Mononuclear cell (primary cell): Measurements from ENCODE around the gene PRKAG3. TPM values are rescaled to one million over a fixed set of nuclear protein-coding genes. Genes with fewer than 3 reads are reported as not detected.
"Not testable (repeated sequence)": the region's sequence is repeated elsewhere in the genome, so short reads cannot be mapped to it uniquely, and the experiment has no call there.

Experiments
- H3K27me3 ChIP-seq: 2 replicates; pipeline ENCODE4 v1.6.0; 2011; ENCODE audit warnings: low read length, control low read depth; ENCODE audit not compliant: insufficient read depth
- H3K4me1 ChIP-seq: 2 replicates; pipeline ENCODE4 v1.5.1; 2011; ENCODE audit warnings: mild to moderate bottlenecking, low read length, control low read depth; ENCODE audit not compliant: insufficient read depth
- H3K4me3 ChIP-seq: 2 replicates; pipeline ENCODE4 v1.5.1; 2011; ENCODE audit warnings: mild to moderate bottlenecking, low read length, moderate library complexity
- H3K9me3 ChIP-seq: 2 replicates; pipeline ENCODE4 v1.5.1; 2011; ENCODE audit warnings: low read depth, mild to moderate bottlenecking, control low read depth, low read length
- total RNA-seq: library from RNA; depleted of rRNA; stranded (reverse); fragments of >200 nt; gene quantifications from one replicate; pipeline ENCODE4 v1.2.3, GENCODE V29; 2012

Gene PRKAG3
- total RNA-seq, 1 donor = not detected

GRCh38 chr2:218857371-218858137 lies 26.0 kb upstream of the PRKAG3 start:
- Histone ChIP-seq H3K4me3 (no peak overlapping the region), H3K9me3 (no peaks in the 10 kb centered on the region), H3K4me1 (peaks cover 23% of the 10 kb centered on the region), H3K27me3 (peaks cover 80% of the 10 kb centered on the region)

- H3K9me3 ChIP-seq = no peaks in the 10 kb centered on the region
- H3K4me3 ChIP-seq = no peak overlapping the region
- H3K27me3 ChIP-seq = peaks cover 83% of the 10 kb centered on the region
- H3K4me1 ChIP-seq = peaks cover 23% of the 10 kb centered on the region
Observed at GRCh38 chr2:218856896-218857243, 25.3 kb upstream of the PRKAG3 start.

- H3K27me3 ChIP-seq = peaks cover 78% of the 10 kb centered on the region
Observed at GRCh38 chr2:218856167-218856895, 24.7 kb upstream of the PRKAG3 start.

GRCh38 chr2:218855305-218856166 lies 23.9 kb upstream of the PRKAG3 start:
- peaks cover 74% of the 10 kb centered on the region for H3K27me3 ChIP-seq
- no peak overlapping the region for H3K4me3 ChIP-seq
- no peaks in the 10 kb centered on the region for H3K9me3 ChIP-seq
- peaks cover 17% of the 10 kb centered on the region for H3K4me1 ChIP-seq

More at GRCh38 chr2:218856167-218856895, 24.7 kb upstream of the PRKAG3 start:
- Histone ChIP-seq H3K4me1 (peaks cover 23% of the 10 kb centered on the region), H3K9me3 (no peaks in the 10 kb centered on the region), H3K4me3 (no peak overlapping the region)

- Histone ChIP-seq H3K4me3 (no peak overlapping the region), H3K9me3 (no peaks in the 10 kb centered on the region), H3K27me3 (peaks cover 67% of the 10 kb centered on the region), H3K4me1 (peaks cover 10% of the 10 kb centered on the region)
Observed at GRCh38 chr2:218854860-218855259, 23.3 kb upstream of the PRKAG3 start.

GRCh38 chr2:218853766-218854165 lies 22.2 kb upstream of the PRKAG3 start:
- Histone ChIP-seq H3K9me3 (no peaks in the 10 kb centered on the region), H3K4me3 (no peak overlapping the region), H3K4me1 (peaks cover 10% of the 10 kb centered on the region), H3K27me3 (peaks cover 64% of the 10 kb centered on the region)

GRCh38 chr2:218852911-218853667 lies 21.5 kb upstream of the PRKAG3 start:
- no peaks in the 10 kb centered on the region for H3K9me3 ChIP-seq
- H3K4me1 ChIP-seq = peaks cover 10% of the 10 kb centered on the region
- H3K4me3 ChIP-seq = no peak overlapping the region
- peaks cover 61% of the 10 kb centered on the region for H3K27me3 ChIP-seq

- Histone ChIP-seq H3K4me1 (peaks cover 10% of the 10 kb centered on the region), H3K9me3 (no peaks in the 10 kb centered on the region), H3K27me3 (peaks cover 49% of the 10 kb centered on the region), H3K4me3 (no peak overlapping the region)
Observed at GRCh38 chr2:218851286-218851685, 19.7 kb upstream of the PRKAG3 start.

GRCh38 chr2:218850796-218851195 lies 19.2 kb upstream of the PRKAG3 start:
- Histone ChIP-seq H3K4me1 (peaks cover 10% of the 10 kb centered on the region), H3K4me3 (no peak overlapping the region), H3K27me3 (peaks cover 44% of the 10 kb centered on the region), H3K9me3 (no peaks in the 10 kb centered on the region)

GRCh38 chr2:218849721-218850120 lies 18.1 kb upstream of the PRKAG3 start:
- H3K27me3 ChIP-seq = peaks cover 33% of the 10 kb centered on the region

GRCh38 chr2:218846963-218847362 lies 15.4 kb upstream of the PRKAG3 start:
- H3K4me3 ChIP-seq, H3K9me3 ChIP-seq, H3K4me1 ChIP-seq: not testable (repeated sequence)
- peaks cover 10% of the 10 kb centered on the region for H3K27me3 ChIP-seq

More at GRCh38 chr2:218849721-218850120, 18.1 kb upstream of the PRKAG3 start:
- Histone ChIP-seq H3K9me3 (no peaks in the 10 kb centered on the region), H3K4me3 (no peak overlapping the region), H3K4me1 (peaks cover 10% of the 10 kb centered on the region)

GRCh38 chr2:218844334-218844733 lies 12.7 kb upstream of the PRKAG3 start:
- peaks cover 11% of the 10 kb centered on the region for H3K4me1 ChIP-seq
- not testable (repeated sequence) for H3K9me3 ChIP-seq, H3K4me3 ChIP-seq
- H3K27me3 ChIP-seq = peaks cover 12% of the 10 kb centered on the region

- peaks cover 19% of the 10 kb centered on the region for H3K27me3 ChIP-seq
- H3K9me3 ChIP-seq = peaks cover 12% of the 10 kb centered on the region
- H3K4me3 ChIP-seq = no peak overlapping the region
- peaks cover 22% of the 10 kb centered on the region for H3K4me1 ChIP-seq
Observed at GRCh38 chr2:218839888-218840287, 8.3 kb upstream of the PRKAG3 start.

GRCh38 chr2:218839430-218839829 lies 7.8 kb upstream of the PRKAG3 start:
- peaks cover 12% of the 10 kb centered on the region for H3K9me3 ChIP-seq
- no peak overlapping the region for H3K4me3 ChIP-seq
- peaks cover 23% of the 10 kb centered on the region for H3K27me3 ChIP-seq

More at GRCh38 chr2:218839430-218839829, 7.8 kb upstream of the PRKAG3 start:
- peaks cover 22% of the 10 kb centered on the region for H3K4me1 ChIP-seq
